Neural cell (in vitro differentiated cells): ENCODE results near the gene C2CD4A. TPM values are rescaled to one million over a fixed set of nuclear protein-coding genes. Genes with fewer than 3 reads are reported as not detected.

ENCODE experiments used
- H2AFZ ChIP-seq: fragments of 200-600, 300-800 bp; sonication (generic), shearing (Covaris generic); 2 replicates; pipeline ENCODE4 v1.6.0; 2014; ENCODE audit warnings: low read depth, mild to moderate bottlenecking, antibody characterized with exemption, low read length, moderate library complexity
- H3F3A ChIP-seq: fragments of 200-600 bp; shearing (Covaris generic); 2 replicates; pipeline ENCODE4 v1.6.1; 2016; ENCODE audit warnings: mild to moderate bottlenecking, moderate library complexity, mixed read lengths, antibody characterized with exemption, low read length; ENCODE audit not compliant: insufficient read depth, poor library complexity, severe bottlenecking
- H3K27ac ChIP-seq: fragments of 200-600, 300-800 bp; sonication (generic), shearing (Covaris generic); 2 replicates; pipeline ENCODE4 v1.5.1; 2014; ENCODE audit warnings: mild to moderate bottlenecking, low read length, moderate library complexity
- H3K27me3 ChIP-seq: fragments of 300-800, 200-600 bp; sonication (generic), shearing (Covaris generic); 2 replicates; pipeline ENCODE4 v1.6.0; 2014; ENCODE audit warnings: mild to moderate bottlenecking, low read depth, low read length, moderate library complexity; ENCODE audit not compliant: insufficient read depth
- H3K36me3 ChIP-seq: fragments of 300-800, 200-600 bp; sonication (generic), shearing (Covaris generic); 2 replicates; pipeline ENCODE4 v1.5.1; 2014; ENCODE audit warnings: mild to moderate bottlenecking, antibody characterized with exemption, low read length, moderate library complexity; ENCODE audit not compliant: insufficient read depth
- H3K4me2 ChIP-seq: fragments of 300-800, 200-600 bp; sonication (generic), shearing (Covaris generic); 2 replicates; pipeline ENCODE4 v1.6.0; 2014; ENCODE audit warnings: mild to moderate bottlenecking, low read length
- H3K4me3 ChIP-seq: fragments of 300-800, 200-600 bp; sonication (generic), shearing (Covaris generic); 2 replicates; pipeline ENCODE4 v1.5.1; 2014; ENCODE audit warnings: mild to moderate bottlenecking, low read length, moderate library complexity
- H3K79me2 ChIP-seq: fragments of 200-600 bp; shearing (Covaris generic); replicated peaks from 2 replicates; pipeline ENCODE4 v1.6.0; 2014; ENCODE audit warnings: mild to moderate bottlenecking, low read length, moderate library complexity; ENCODE audit not compliant: insufficient read depth
- H3K9ac ChIP-seq: fragments of 300-800, 200-600 bp; sonication (generic), shearing (Covaris generic); 2 replicates; pipeline ENCODE4 v1.6.1; 2016; ENCODE audit warnings: mild to moderate bottlenecking, low read length, mixed read lengths
- H3K9me2 ChIP-seq: fragments of 200-600 bp; shearing (Covaris generic); 2 replicates; pipeline ENCODE4 v1.6.1; 2016; ENCODE audit warnings: mild to moderate bottlenecking, low read length, mixed read lengths; ENCODE audit not compliant: insufficient read depth
- H3K9me3 ChIP-seq: fragments of 200-600, 300-800 bp; sonication (generic), shearing (Covaris generic); 2 replicates; pipeline ENCODE4 v1.6.1; 2016; ENCODE audit warnings: mild to moderate bottlenecking, mixed run types, low read length, moderate library complexity, mixed read lengths
- H4K20me1 ChIP-seq: fragments of 200-600 bp; shearing (Covaris generic); 2 replicates; pipeline ENCODE4 v1.6.1; 2016; ENCODE audit warnings: mild to moderate bottlenecking, mixed run types; ENCODE audit not compliant: insufficient read depth
- CTCF ChIP-seq: fragments of 450-650 bp; IDR thresholded peaks from 2 replicates; pipeline ENCODE4 v1.5.1; 2014; ENCODE audit warnings: antibody characterized with exemption, mild to moderate bottlenecking, moderate library complexity; ENCODE audit not compliant: poor library complexity, severe bottlenecking
- EP300 ChIP-seq: fragments of 450-650 bp; conservative IDR thresholded peaks from 2 replicates; pipeline ENCODE4 v1.6.1; 2014; ENCODE audit warnings: antibody characterized with exemption, mild to moderate bottlenecking, moderate library complexity; ENCODE audit not compliant: poor library complexity, severe bottlenecking
- EZH2 ChIP-seq: fragments of 200-600, 300-800 bp; shearing (Covaris generic), sonication (generic); IDR thresholded peaks from 2 replicates; pipeline ENCODE4 v1.6.1; 2014; ENCODE audit warnings: antibody characterized with exemption, low read length, borderline replicate concordance, mild to moderate bottlenecking; ENCODE audit not compliant: insufficient read depth, poor library complexity, severe bottlenecking
- MXI1 ChIP-seq: fragments of 450-650 bp; conservative IDR thresholded peaks from 2 replicates; pipeline ENCODE4 v1.6.1; 2014; ENCODE audit warnings: antibody characterized with exemption, mild to moderate bottlenecking; ENCODE audit not compliant: poor library complexity, severe bottlenecking
- POLR2AphosphoS5 ChIP-seq: IDR thresholded peaks from 2 replicates; pipeline ENCODE4 v1.6.1; 2012
- RAD21 ChIP-seq: fragments of 450-650 bp; conservative IDR thresholded peaks from 2 replicates; pipeline ENCODE4 v1.6.1; 2014; ENCODE audit warnings: antibody characterized with exemption, mild to moderate bottlenecking, moderate library complexity
- REST ChIP-seq: IDR thresholded peaks from 2 replicates; pipeline ENCODE4 v1.6.1; 2012; ENCODE audit warnings: borderline replicate concordance
- SMC3 ChIP-seq: fragments of 450-650 bp; conservative IDR thresholded peaks from 2 replicates; pipeline ENCODE4 v1.6.1; 2014; ENCODE audit warnings: antibody characterized with exemption, mild to moderate bottlenecking, moderate library complexity; ENCODE audit not compliant: poor library complexity
- TAF1 ChIP-seq: IDR thresholded peaks from 2 replicates; pipeline ENCODE4 v1.6.1; 2012; ENCODE audit warnings: low read depth
- polyA plus RNA-seq: library from polyadenylated mRNA; depleted of rRNA; stranded (reverse); fragments of >200 nt; gene quantifications from 2 replicates; pipeline ENCODE4 v1.2.3, GENCODE V29; 2014

The C2CD4A gene
- polyA plus RNA-seq, 1 donor from 2014 or later = not detected

GRCh38 chr15:62051166-62051565, 15.6 kb upstream of the C2CD4A start:
- Histone ChIP-seq H3K27ac (no peak overlapping the region), H3K9ac (no peak overlapping the region), H4K20me1 (no peaks in the 10 kb centered on the region), H3K9me2 (no peaks in the 10 kb centered on the region), H3K4me2 (no peak overlapping the region), H3K4me3 (no peak overlapping the region), H3K79me2 (peaks cover 3% of the 10 kb centered on the region), H3K9me3 (no peaks in the 10 kb centered on the region), H3F3A (no peaks in the 10 kb centered on the region), H2AFZ (no peak overlapping the region), H3K27me3 (no peaks in the 10 kb centered on the region), H3K36me3 (no peaks in the 10 kb centered on the region)
- TF ChIP-seq POLR2AphosphoS5 (no peak), REST (no peak), EZH2 (no peak), TAF1 (no peak), SMC3 (no peak), RAD21 (no peak), CTCF (no peak), MXI1 (no peak), EP300 (no peak)

GRCh38 chr15:62052713-62053112, 14.1 kb upstream of the C2CD4A start:
- Histone ChIP-seq H3F3A (no peaks in the 10 kb centered on the region), H3K9me2 (no peaks in the 10 kb centered on the region), H3K79me2 (peaks cover 9% of the 10 kb centered on the region)

More at GRCh38 chr15:62052713-62053112, 14.1 kb upstream of the C2CD4A start:
- no peaks in the 10 kb centered on the region for H3K9me3 ChIP-seq
- no peak overlapping the region for H3K27ac ChIP-seq
- no peaks in the 10 kb centered on the region for H3K27me3 ChIP-seq
- no peaks in the 10 kb centered on the region for H4K20me1 ChIP-seq
- H3K9ac ChIP-seq = no peak overlapping the region
- TF ChIP-seq SMC3 = no peak
- no peak for TF ChIP-seq RAD21
- TF ChIP-seq CTCF = no peak
- no peak for TF ChIP-seq EZH2
- TF ChIP-seq EP300 = no peak
- TF ChIP-seq MXI1 = no peak
- no peak for TF ChIP-seq POLR2AphosphoS5
- TF ChIP-seq TAF1 = no peak
- H3K36me3 ChIP-seq = no peaks in the 10 kb centered on the region
- no peak overlapping the region for H3K4me3 ChIP-seq
- H3K4me2 ChIP-seq = no peak overlapping the region
- H2AFZ ChIP-seq = no peak overlapping the region
